ENCODE results near the gene INPP5J.

DNA sequence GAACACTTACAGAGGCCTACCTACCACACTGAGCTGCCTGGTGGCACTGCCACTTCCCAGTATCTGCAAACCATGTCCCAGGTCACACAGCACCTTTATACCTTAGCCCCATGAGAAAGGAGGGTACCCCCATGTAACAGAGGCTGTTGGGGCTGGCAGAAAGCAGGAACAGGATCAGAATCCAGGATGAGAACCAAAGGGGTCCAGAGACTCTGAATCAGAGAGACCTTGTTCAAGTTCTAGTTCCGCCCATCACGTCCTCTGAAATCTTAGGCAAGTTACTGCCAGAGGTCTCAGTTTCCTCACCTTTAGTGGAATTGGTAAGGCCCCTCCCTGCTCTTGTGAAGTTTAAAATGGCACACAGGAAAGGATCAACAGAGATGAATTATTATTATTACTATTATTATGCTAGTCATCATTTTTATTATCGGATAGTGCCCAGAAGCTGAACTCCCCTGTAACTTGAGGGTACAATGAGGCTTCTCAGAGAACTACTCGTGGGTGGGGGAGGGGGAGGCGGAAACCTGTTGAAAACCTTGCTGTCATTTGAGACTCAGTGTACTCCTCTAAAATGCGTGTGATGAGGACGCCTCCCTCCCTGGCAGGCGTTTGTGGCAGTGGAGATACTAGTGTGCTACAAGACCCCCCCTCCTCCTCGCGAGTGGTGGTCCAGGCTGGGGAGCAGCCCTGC is 24.7 kb upstream of the INPP5J start:
- TF ChIP-seq, protein P1, sequence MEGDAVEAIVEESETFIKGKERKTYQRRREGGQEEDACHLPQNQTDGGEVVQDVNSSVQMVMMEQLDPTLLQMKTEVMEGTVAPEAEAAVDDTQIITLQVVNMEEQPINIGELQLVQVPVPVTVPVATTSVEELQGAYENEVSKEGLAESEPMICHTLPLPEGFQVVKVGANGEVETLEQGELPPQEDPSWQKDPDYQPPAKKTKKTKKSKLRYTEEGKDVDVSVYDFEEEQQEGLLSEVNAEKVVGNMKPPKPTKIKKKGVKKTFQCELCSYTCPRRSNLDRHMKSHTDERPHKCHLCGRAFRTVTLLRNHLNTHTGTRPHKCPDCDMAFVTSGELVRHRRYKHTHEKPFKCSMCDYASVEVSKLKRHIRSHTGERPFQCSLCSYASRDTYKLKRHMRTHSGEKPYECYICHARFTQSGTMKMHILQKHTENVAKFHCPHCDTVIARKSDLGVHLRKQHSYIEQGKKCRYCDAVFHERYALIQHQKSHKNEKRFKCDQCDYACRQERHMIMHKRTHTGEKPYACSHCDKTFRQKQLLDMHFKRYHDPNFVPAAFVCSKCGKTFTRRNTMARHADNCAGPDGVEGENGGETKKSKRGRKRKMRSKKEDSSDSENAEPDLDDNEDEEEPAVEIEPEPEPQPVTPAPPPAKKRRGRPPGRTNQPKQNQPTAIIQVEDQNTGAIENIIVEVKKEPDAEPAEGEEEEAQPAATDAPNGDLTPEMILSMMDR (IDR thresholded peaks at IDR 0.05): no peak
- no peak for TF ChIP-seq TCF7L2 (IDR thresholded peaks at IDR 0.05; ENCODE audit: low read depth, low read length)

Data from Panc1 (cell line).